HCT116 (cell line): Measurements from ENCODE around the gene TAPT1. TPM values are rescaled to one million over a fixed set of nuclear protein-coding genes. Genes with fewer than 3 reads are reported as not detected.

Experiments used
- ATAC-seq: fragments of 200-7000 bp; cut with Tn5 transposase; 2 replicates; pipeline ENCODE4 v1.9.1; 2020; ENCODE audit warnings: mild to moderate bottlenecking, moderate library complexity
- BruUV-seq: library from RNA; stranded (reverse); fragments of 400-500 nt; replicated peaks from 2 replicates; lab custom pipeline; 2021; lab: Mats Ljungman, UMichigan
- CTCF ChIA-PET: fragments of 300-600 bp; sonication (Branson Sonifier 250); formaldehyde crosslinking; loops from one replicate; lab custom pipeline; 2021; ENCODE audit warnings: antibody characterized with exemption; lab: Charles Lee
- POLR2A ChIA-PET: fragments of 300-600, 350-600 bp; sonication (Branson Sonifier 250); formaldehyde crosslinking; loops from one replicate; lab custom pipeline; 2021; ENCODE audit warnings: antibody characterized with exemption; lab: Charles Lee
- RAD21 ChIA-PET, 2 experiments: fragments of 300-600 bp; sonication (Branson Sonifier 250); formaldehyde crosslinking; loops; one replicate each; lab custom pipeline; 2023; ENCODE audit warnings: low total read pairs in 2 of 2; ENCODE audit not compliant: uncharacterized antibody in 2 of 2, unreplicated experiment in 2 of 2, low non-redundant PET in 1 of 2; lab: Charles Lee
- DNase-seq: peaks from one replicate; pipeline ENCODE4 v3.0.0-alpha.2; 2010; ENCODE audit warnings: low read depth, low spot score
- H2AFZ ChIP-seq: fragments of 200-600 bp; shearing (Covaris generic), sonication (generic); 2 replicates; pipeline ENCODE4 v1.6.1; 2017; ENCODE audit warnings: low read depth, mixed run types, mixed read lengths, antibody characterized with exemption, low read length; ENCODE audit not compliant: poor library complexity, severe bottlenecking
- H3K27ac ChIP-seq: 2 replicates; pipeline ENCODE4 v1.5.1; 2012; ENCODE audit warnings: low read depth, low read length
- H3K27me3 ChIP-seq: fragments of 200-600 bp; sonication (generic); 2 replicates; pipeline ENCODE4 v1.6.1; 2016; ENCODE audit warnings: mixed run types, low read length, mixed read lengths; ENCODE audit not compliant: insufficient read depth
- H3K36me3 ChIP-seq, 2 experiments: fragments of 200-500 bp in 1 of 2; fragments of 200-600 bp in 1 of 2; sonication (Bioruptor generic) in 1 of 2; sonication (generic) in 1 of 2; 2 replicates each; pipeline versions ENCODE4 v1.5.1 to v1.6.1; 2014 to 2016; ENCODE audit warnings: low read length in 2 of 2, inconsistent platforms in 1 of 2, mixed read lengths in 1 of 2, mixed run types in 1 of 2; ENCODE audit not compliant: insufficient read depth in 2 of 2, control insufficient read depth in 1 of 2
- H3K4me1 ChIP-seq, 2 experiments: fragments of 200-600 bp in 1 of 2; sonication (generic) in 1 of 2; 2 replicates each; pipeline versions ENCODE4 v1.5.1 to v1.6.1; 2012 to 2017; ENCODE audit warnings: low read length in 2 of 2, inconsistent platforms in 1 of 2, mild to moderate bottlenecking in 1 of 2, mixed read lengths in 1 of 2, mixed run types in 1 of 2, moderate library complexity in 1 of 2; ENCODE audit not compliant: insufficient read depth in 2 of 2, control insufficient read depth in 1 of 2
- H3K4me2 ChIP-seq: fragments of 200-600 bp; sonication (generic); 2 replicates; pipeline ENCODE4 v1.6.1; 2017; ENCODE audit warnings: mixed run types, low read length, mixed read lengths
- H3K4me3 ChIP-seq, 2 experiments: fragments of 200-600 bp in 1 of 2; sonication (generic) in 1 of 2; replicated peaks in 1 of 2; 2 replicates each; pipeline ENCODE4 v1.5.1; 2011 to 2016; ENCODE audit warnings: low read length in 2 of 2, control low read depth in 1 of 2, low read depth in 1 of 2, mild to moderate bottlenecking in 1 of 2, mixed read lengths in 1 of 2, mixed run types in 1 of 2
- H3K79me2 ChIP-seq: fragments of 200-600 bp; sonication (generic); 2 replicates; pipeline ENCODE4 v1.6.1; 2017; ENCODE audit warnings: mild to moderate bottlenecking, mixed run types, low read length, moderate library complexity, mixed read lengths; ENCODE audit not compliant: insufficient read depth
- H3K9ac ChIP-seq: fragments of 200-600 bp; sonication (generic); 2 replicates; pipeline ENCODE4 v1.6.1; 2016; ENCODE audit warnings: low read length, mixed read lengths
- H3K9me2 ChIP-seq: fragments of 200-600 bp; sonication (generic), shearing (Covaris generic); 2 replicates; pipeline ENCODE4 v1.6.1; 2017; ENCODE audit warnings: mixed run types, mild to moderate bottlenecking, moderate library complexity; ENCODE audit not compliant: insufficient read depth
- H3K9me3 ChIP-seq, 2 experiments: fragments of 200-500 bp in 1 of 2; fragments of 200-600 bp in 1 of 2; sonication (Bioruptor generic) in 1 of 2; sonication (generic) in 1 of 2; 2 replicates each; pipeline ENCODE4 v1.6.1; 2014 to 2017; ENCODE audit warnings: low read length in 2 of 2, mixed read lengths in 2 of 2, inconsistent platforms in 1 of 2, low read depth in 1 of 2, mild to moderate bottlenecking in 1 of 2, mixed run types in 1 of 2, moderate library complexity in 1 of 2; ENCODE audit not compliant: control insufficient read depth in 1 of 2, insufficient read depth in 1 of 2
- H4K20me1 ChIP-seq: fragments of 200-600 bp; sonication (generic), shearing (Covaris generic); 2 replicates; pipeline ENCODE4 v1.6.1; 2017; ENCODE audit warnings: mixed run types, mild to moderate bottlenecking, moderate library complexity; ENCODE audit not compliant: insufficient read depth
- CBX3 ChIP-seq: IDR thresholded peaks from 2 replicates; pipeline ENCODE4 v1.6.1; 2012; ENCODE audit warnings: low read depth
- EGR1 ChIP-seq: IDR thresholded peaks from 2 replicates; pipeline ENCODE4 v1.6.1; 2012; ENCODE audit warnings: low read depth
- ELF1 ChIP-seq: IDR thresholded peaks from 2 replicates; pipeline ENCODE4 v1.6.1; 2012; ENCODE audit warnings: low read depth, borderline replicate concordance
- EZH2 ChIP-seq: fragments of 200-600 bp; sonication (generic); IDR thresholded peaks from 2 replicates; pipeline ENCODE4 v1.6.1; 2017; ENCODE audit warnings: antibody characterized with exemption, mixed run types
- JUND ChIP-seq: IDR thresholded peaks from 2 replicates; pipeline ENCODE4 v1.6.1; 2012
- SIN3A ChIP-seq: IDR thresholded peaks from 2 replicates; pipeline ENCODE4 v1.6.1; 2012; ENCODE audit warnings: low read depth
- SP1 ChIP-seq: IDR thresholded peaks from 2 replicates; pipeline ENCODE4 v1.6.1; 2012; ENCODE audit warnings: low read depth
- SRF ChIP-seq: IDR thresholded peaks from 2 replicates; pipeline ENCODE4 v1.6.1; 2012; ENCODE audit warnings: low read depth
- TCF7L2 ChIP-seq: IDR thresholded peaks from 2 replicates; pipeline ENCODE4 v1.7.0; 2011; ENCODE audit warnings: borderline replicate concordance, inconsistent platforms; ENCODE audit not compliant: insufficient read depth, insufficient read length; ENCODE audit errors: extremely low read depth
- YY1 ChIP-seq: IDR thresholded peaks from 2 replicates; pipeline ENCODE4 v1.6.1; 2011; ENCODE audit warnings: low read length, low read depth, moderate library complexity, mild to moderate bottlenecking; ENCODE audit not compliant: insufficient replicate concordance; ENCODE audit errors: extremely low read depth
- ZFX ChIP-seq: fragments of 450-650 bp; IDR thresholded peaks from 2 replicates; pipeline ENCODE4 v1.6.1; 2017
- ZNF274 ChIP-seq: fragments of 200-500 bp; sonication (Bioruptor generic); IDR thresholded peaks from 2 replicates; pipeline ENCODE4 v1.6.1; 2014; ENCODE audit warnings: mild to moderate bottlenecking, low read depth, low read length, inconsistent platforms
- intact Hi-C: fragments of 100-400 bp; cut with micrococcal nuclease; formaldehyde crosslinking; loops from 2 replicates; pipeline ENCODE4 v1.10.0; 2022
- total RNA-seq: library from RNA; stranded (reverse); gene quantifications from one replicate; pipeline ENCODE4 v1.2.1, GENCODE V29; 2021; ENCODE audit not compliant: unreplicated experiment
- TF ChIP-seq, protein P1 (sequence below): IDR thresholded peaks from 2 replicates; pipeline ENCODE4 v1.6.1; 2011; ENCODE audit warnings: mild to moderate bottlenecking, low read length, moderate library complexity; ENCODE audit not compliant: insufficient replicate concordance; ENCODE audit errors: extremely low read depth
- TF ChIP-seq, protein P2 (sequence below): IDR thresholded peaks from 2 replicates; pipeline ENCODE4 v1.6.1; 2012
- TF ChIP-seq, protein P3 (sequence below): IDR thresholded peaks from 2 replicates; pipeline ENCODE4 v1.6.1; 2012; ENCODE audit warnings: low read depth
- TF ChIP-seq, protein P4 (sequence below), 3 experiments: fragments of 200-600 bp in 1 of 3; sonication (generic) in 1 of 3; IDR thresholded peaks in 2 of 3; conservative IDR thresholded peaks in 1 of 3; 2 replicates each; pipeline ENCODE4 v1.5.1; 2012 to 2017; ENCODE audit warnings: low read depth in 2 of 3, low read length in 2 of 3, antibody characterized with exemption in 1 of 3, borderline replicate concordance in 1 of 3, control low read depth in 1 of 3, mild to moderate bottlenecking in 1 of 3, mixed read lengths in 1 of 3, mixed run types in 1 of 3, moderate library complexity in 1 of 3; ENCODE audit not compliant: insufficient read depth in 1 of 3

The TAPT1 gene
- total RNA-seq, 1 experiment from 2014 or later, result 11.7 TPM

DNA sequence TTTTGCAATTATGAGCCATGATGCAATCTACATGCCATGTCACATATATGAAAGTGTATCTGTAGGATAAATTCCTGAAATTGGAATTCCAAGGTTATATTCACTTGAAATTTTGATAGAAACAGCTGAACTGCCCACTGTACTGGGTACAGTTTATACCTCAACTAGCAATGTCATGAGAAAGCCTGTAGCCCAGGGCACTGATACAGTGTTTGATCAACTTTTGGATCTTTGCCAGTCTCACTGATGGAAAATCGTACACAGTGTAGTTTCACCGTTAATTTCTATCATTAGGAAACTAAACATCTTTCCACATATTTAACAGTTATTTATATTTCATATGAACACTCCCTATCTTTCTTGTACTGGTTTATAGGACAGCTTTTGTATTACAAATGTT, 34.2 kb downstream of the TAPT1 start:
- Histone ChIP-seq H3K9me3 (no peaks in the 10 kb centered on the region), H3K9ac (no peak overlapping the region), H4K20me1 (no peaks in the 10 kb centered on the region), H3K79me2 (no peaks in the 10 kb centered on the region), H2AFZ (no peak overlapping the region), H3K4me1 (peaks cover 7 to 9% of the 10 kb centered on the region in 2 experiments; a peak in 3 of 4 replicates), H3K9me2 (0 out of 2 replicates have a peak, but pooled peaks cover 3% of the 10 kb centered on the region), H3K4me2 (no peak overlapping the region), H3K36me3 (no peaks in the 10 kb centered on the region), H3K27ac (no peak overlapping the region), H3K4me3 (no peak overlapping the region), H3K27me3 (no peaks in the 10 kb centered on the region)
- ATAC-seq, result no peak
- intact Hi-C loops, result no loop called here
- DNase-seq, result no peak
- POLR2A ChIA-PET, result no interaction called here
- BruUV-seq, result no TSS peak
- TF ChIP-seq ZFX (no peak), CBX3 (no peak), YY1 (no peak), TCF7L2 (no peak), JUND (no peak), SP1 (no peak), SRF (no peak), ZNF274 (no peak), SIN3A (no peak), EGR1 (no peak), EZH2 (no peak), ELF1 (no peak)
- TF ChIP-seq, protein P1, sequence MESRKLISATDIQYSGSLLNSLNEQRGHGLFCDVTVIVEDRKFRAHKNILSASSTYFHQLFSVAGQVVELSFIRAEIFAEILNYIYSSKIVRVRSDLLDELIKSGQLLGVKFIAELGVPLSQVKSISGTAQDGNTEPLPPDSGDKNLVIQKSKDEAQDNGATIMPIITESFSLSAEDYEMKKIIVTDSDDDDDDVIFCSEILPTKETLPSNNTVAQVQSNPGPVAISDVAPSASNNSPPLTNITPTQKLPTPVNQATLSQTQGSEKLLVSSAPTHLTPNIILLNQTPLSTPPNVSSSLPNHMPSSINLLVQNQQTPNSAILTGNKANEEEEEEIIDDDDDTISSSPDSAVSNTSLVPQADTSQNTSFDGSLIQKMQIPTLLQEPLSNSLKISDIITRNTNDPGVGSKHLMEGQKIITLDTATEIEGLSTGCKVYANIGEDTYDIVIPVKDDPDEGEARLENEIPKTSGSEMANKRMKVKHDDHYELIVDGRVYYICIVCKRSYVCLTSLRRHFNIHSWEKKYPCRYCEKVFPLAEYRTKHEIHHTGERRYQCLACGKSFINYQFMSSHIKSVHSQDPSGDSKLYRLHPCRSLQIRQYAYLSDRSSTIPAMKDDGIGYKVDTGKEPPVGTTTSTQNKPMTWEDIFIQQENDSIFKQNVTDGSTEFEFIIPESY, result no peak
- TF ChIP-seq, protein P2, sequence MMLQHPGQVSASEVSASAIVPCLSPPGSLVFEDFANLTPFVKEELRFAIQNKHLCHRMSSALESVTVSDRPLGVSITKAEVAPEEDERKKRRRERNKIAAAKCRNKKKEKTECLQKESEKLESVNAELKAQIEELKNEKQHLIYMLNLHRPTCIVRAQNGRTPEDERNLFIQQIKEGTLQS, result no peak
- TF ChIP-seq, protein P3, sequence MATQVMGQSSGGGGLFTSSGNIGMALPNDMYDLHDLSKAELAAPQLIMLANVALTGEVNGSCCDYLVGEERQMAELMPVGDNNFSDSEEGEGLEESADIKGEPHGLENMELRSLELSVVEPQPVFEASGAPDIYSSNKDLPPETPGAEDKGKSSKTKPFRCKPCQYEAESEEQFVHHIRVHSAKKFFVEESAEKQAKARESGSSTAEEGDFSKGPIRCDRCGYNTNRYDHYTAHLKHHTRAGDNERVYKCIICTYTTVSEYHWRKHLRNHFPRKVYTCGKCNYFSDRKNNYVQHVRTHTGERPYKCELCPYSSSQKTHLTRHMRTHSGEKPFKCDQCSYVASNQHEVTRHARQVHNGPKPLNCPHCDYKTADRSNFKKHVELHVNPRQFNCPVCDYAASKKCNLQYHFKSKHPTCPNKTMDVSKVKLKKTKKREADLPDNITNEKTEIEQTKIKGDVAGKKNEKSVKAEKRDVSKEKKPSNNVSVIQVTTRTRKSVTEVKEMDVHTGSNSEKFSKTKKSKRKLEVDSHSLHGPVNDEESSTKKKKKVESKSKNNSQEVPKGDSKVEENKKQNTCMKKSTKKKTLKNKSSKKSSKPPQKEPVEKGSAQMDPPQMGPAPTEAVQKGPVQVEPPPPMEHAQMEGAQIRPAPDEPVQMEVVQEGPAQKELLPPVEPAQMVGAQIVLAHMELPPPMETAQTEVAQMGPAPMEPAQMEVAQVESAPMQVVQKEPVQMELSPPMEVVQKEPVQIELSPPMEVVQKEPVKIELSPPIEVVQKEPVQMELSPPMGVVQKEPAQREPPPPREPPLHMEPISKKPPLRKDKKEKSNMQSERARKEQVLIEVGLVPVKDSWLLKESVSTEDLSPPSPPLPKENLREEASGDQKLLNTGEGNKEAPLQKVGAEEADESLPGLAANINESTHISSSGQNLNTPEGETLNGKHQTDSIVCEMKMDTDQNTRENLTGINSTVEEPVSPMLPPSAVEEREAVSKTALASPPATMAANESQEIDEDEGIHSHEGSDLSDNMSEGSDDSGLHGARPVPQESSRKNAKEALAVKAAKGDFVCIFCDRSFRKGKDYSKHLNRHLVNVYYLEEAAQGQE, result no peak
- TF ChIP-seq, protein P4, sequence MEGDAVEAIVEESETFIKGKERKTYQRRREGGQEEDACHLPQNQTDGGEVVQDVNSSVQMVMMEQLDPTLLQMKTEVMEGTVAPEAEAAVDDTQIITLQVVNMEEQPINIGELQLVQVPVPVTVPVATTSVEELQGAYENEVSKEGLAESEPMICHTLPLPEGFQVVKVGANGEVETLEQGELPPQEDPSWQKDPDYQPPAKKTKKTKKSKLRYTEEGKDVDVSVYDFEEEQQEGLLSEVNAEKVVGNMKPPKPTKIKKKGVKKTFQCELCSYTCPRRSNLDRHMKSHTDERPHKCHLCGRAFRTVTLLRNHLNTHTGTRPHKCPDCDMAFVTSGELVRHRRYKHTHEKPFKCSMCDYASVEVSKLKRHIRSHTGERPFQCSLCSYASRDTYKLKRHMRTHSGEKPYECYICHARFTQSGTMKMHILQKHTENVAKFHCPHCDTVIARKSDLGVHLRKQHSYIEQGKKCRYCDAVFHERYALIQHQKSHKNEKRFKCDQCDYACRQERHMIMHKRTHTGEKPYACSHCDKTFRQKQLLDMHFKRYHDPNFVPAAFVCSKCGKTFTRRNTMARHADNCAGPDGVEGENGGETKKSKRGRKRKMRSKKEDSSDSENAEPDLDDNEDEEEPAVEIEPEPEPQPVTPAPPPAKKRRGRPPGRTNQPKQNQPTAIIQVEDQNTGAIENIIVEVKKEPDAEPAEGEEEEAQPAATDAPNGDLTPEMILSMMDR (IDR thresholded peaks at IDR 0.05 in 2 of 3, conservative IDR thresholded peaks at IDR 0.05 in 1 of 3; ENCODE audit: borderline replicate concordance in 1 of 3, insufficient read depth in 1 of 3, low read depth in 2 of 3, low read length in 2 of 3), result no peak
- CTCF ChIA-PET, result interaction anchor here (1.6 kb wide), 1 partner anchor 14 kb away, joined by 5 read pairs; no protein-coding TSS in a partner anchor
- RAD21 ChIA-PET, result no interaction called here
